HG03196 (cell line): ENCODE measurements around the gene VWA3A.

Source experiments
- ATAC-seq: cut with Tn5 transposase; IDR thresholded peaks from one replicate; pipeline ENCODE4 v1.9.1; 2021; ENCODE audit not compliant: unreplicated experiment

The VWA3A gene

GRCh38 chr16:22198547-22199293 is 106.4 kb downstream of the VWA3A start:
- no peak for ATAC-seq

GRCh38 chr16:22202261-22202637 is 109.9 kb downstream of the VWA3A start:
- no peak for ATAC-seq

GRCh38 chr16:22203091-22203490 is 110.8 kb downstream of the VWA3A start:
- ATAC-seq = no peak

- no peak for ATAC-seq
These were observed 111.8 kb downstream of the VWA3A start for GRCh38 chr16:22204091-22204655.

- no peak for ATAC-seq
These were observed 113.3 kb downstream of the VWA3A start for GRCh38 chr16:22205577-22206012.

DNA sequence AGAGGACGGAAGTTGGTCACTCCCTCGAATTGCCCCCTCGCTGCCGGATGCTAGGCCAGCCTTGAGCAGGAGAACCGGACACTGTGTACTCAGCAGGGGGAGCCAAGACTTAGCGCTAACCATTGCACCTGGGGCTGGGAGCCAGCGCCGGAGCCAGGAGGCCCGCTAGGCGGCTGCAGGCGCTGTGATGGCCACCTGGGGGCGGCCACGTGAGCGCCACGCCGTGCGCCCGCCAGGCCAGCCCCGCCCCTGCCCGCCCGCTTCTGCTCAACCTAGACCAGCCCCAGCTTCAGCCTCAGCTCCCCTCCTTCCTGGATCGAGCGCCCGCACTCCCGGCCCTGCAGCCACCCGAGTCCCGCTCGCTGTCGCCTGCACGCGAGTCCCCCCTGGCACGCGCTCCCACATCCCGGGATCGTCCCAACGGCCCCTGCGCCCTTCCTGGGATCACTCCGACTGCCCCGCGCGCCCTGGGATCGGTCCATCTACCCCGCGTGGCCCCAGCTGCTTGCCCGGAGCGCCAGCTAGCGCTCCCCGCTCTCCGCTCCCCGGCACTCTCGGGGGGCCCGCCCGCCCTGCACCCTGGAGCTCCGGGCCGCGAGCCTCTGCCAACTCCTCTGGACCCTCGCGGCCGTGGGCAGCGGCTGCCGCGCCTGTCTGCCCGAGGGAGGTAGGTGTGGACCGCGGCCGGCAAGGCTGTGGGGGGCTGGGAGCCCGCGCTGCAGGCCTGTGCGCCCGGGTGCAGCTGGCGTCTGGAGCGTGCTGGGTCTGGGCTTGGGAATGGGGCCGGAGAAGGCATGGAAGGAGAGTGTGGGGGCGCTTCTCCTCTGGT is 113.9 kb downstream of the VWA3A start, which contains the start of gene EEF2K:
Gene EEF2K (plus strand): TSS at position 266 of the 829 bp plus-strand sequence. CDS start 19,452 bp downstream, outside the sequence.
- ATAC-seq = peak; percentile 79
